ENCODE results near the gene FILIP1L.
"Not testable (repeated sequence)": the region's sequence is repeated elsewhere in the genome, so short reads cannot be mapped to it uniquely, and the experiment has no call there.

The FILIP1L gene

GRCh38 chr3:100096866-100097265, 17.4 kb downstream of the FILIP1L start:
- peak in 1 of 5 donors; percentile 55 for DNase-seq

GRCh38 chr3:100096286-100096685, 18.0 kb downstream of the FILIP1L start:
- DNase-seq: not testable (repeated sequence)

GRCh38 chr3:100093831-100094230, 20.5 kb downstream of the FILIP1L start:
- no peak for DNase-seq

DNA sequence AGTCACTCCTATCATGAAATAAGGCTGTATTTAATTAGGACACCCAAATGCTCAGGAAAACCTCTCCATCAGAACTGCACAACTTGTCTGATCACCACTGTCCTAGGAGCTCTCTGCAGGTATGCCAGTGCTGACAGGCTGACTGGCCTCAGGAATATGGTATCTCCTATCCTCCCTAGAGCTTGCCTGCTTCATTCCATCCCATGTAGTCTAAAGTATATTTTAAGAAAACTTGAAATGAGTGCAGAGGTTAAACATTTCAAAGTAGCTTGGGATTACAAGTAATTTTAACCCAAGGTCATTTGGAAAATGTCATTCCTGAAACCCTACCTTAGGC, 23.7 kb downstream of the FILIP1L start:
- no peak for DNase-seq

DNA sequence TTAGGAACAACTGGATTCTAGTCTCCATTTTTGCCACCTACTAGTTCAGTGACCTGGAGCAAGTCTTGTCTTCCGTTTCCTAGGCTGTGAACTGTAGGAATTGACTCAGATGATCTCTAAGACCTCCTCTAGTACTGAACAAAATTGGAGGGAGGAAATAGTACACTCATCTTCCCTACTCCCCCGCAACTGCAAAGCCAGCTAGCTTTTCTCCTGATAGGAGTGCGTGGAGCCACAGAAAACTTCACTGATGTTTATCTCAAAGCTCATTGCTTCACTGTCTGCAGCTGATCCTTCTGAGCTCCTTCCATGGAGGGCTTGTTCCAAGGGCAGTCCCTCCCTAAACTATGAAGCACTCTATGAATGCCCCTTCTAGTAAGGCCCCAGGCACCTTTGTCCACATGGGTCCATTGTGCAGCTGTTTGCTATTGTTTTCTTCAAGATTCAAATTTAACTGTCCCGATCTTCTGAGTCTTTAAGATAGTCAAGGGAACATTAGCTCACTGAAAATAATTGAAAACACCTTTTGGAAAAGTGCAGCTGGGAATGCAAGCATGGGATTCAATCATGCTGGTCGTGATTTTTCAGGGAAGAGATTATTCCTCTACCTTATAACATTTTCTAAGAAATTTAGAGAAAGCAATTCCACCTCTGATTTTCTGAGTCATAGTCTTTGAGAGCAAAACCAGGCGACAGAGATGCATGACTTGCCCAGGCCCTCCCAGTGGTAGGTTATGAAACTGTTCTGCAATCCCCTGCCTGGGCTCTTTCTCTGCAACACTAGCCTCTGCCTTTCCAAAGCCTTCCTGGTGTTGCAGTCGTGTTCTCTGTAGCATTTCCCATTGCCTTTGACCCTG, 24.3 kb downstream of the FILIP1L start:
- peak in 1 of 5 donors; percentile 51 for DNase-seq

DNA sequence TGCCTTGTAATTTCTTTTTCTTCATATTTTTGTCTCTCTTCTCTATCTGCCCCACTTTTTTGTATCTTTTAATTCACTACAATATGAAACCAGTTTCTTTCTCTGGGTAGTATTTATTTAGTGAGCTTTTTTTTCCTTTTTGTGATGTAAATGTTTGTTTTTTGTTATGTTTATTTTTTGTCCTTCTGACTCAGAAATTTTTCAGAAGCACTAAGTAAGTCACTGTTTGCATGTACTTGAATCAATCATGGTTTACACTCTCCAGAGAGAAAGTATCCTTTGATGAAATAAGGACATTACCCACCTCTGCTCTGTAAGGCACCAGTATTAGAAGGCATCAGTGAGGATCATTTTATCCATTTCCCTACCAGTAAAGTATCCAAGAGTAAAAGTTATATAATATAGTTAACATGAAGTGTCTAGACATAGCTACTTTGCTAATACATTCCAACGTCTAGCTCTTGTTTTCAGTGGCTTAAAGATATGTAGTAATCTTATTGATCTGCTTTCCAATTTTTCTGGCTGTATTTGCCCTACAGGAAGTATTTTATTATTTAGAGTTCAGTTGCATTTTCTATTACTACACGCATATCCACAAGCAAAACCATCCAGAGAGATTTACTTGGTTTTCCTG, 25.4 kb downstream of the FILIP1L start:
- DNase-seq: no peak

DNA sequence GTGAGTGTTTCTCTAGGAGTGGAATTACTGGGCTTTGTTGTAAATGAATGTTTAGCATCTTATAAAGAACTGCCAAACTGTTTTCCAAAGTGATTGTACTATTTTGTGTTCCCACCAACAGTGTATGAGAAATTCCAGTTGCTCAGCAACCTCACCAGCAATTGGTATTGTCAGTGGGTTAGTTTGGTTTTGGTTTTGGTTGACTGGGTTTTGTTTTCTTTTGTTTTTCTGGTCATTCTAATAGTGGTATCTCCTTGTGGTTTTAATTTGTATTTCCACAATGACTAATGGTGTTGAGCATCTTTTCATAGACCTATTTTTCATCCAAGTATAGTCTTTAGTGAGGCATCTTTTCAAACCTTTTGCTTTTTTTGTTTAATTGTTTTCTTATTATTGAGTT, 27.1 kb downstream of the FILIP1L start:
- peak in 1 of 5 donors; percentile 74 for DNase-seq

DNA sequence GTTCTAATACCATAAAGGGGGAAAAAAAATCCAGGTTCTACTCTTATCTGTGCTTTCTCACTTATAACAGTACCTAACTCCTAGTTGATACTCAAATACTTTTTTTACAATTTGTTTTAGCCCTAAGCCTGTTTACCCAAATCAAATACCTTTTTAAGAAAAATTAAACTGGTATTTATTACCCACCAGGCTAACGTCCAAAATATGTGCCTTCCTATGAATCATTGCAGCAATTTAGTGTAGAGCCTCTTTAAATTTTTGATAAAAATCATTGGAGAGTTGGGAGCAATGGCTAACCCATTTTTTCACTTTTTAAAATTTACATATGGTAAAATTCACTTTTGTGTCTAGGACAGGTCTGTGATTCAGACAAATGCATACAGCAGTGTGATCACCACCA, 27.9 kb downstream of the FILIP1L start:
- DNase-seq: no peak

GRCh38 chr3:100084100-100084806, 30.0 kb downstream of the FILIP1L start:
- DNase-seq: no peak

DNA sequence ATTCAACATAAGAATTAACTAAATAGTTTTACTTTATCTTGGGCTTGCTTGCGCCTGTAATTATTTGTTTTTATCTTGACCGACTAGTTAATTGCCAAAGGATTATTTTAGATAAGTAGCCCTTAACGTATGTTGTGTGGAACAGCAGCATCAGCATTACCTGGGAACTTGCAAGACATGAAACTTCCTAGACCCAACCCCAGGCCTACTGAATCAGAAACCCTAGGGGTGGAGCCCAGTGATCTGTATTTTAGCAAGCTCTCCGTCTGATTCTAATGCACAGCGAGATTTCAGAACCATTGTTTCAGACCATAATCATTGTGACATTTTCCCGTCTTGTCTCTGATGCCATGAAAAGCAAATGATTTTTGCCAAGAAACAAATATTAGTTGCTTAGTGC, 31.1 kb downstream of the FILIP1L start:
- no peak for DNase-seq

GRCh38 chr3:100082714-100083113, 31.6 kb downstream of the FILIP1L start:
- no peak for DNase-seq

- no peak for DNase-seq
These were observed 32.2 kb downstream of the FILIP1L start for GRCh38 chr3:100081986-100082692.

- no peak for DNase-seq
These were observed 33.0 kb downstream of the FILIP1L start for GRCh38 chr3:100081311-100081710.

- no peak for DNase-seq
These were observed 33.7 kb downstream of the FILIP1L start for GRCh38 chr3:100080573-100080972.

DNA sequence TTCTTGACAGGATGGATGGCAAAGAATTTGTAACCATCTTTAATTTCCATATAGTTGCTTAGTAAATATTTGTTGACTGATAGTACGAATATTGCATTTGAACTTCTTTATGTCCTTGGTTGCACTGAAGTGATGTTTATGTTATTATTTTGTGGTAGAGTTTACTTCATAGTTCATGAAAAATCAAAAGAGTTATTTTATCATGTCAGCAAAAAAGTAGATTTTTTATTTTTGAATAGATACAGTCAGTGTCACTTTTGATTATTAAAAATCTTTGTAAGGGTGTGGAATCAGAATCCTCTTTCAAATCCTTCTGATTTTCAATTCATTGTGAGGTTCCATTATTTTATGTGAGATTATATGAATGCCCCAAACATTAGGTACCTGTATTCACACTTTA, 35.0 kb downstream of the FILIP1L start:
- DNase-seq: no peak

DNA sequence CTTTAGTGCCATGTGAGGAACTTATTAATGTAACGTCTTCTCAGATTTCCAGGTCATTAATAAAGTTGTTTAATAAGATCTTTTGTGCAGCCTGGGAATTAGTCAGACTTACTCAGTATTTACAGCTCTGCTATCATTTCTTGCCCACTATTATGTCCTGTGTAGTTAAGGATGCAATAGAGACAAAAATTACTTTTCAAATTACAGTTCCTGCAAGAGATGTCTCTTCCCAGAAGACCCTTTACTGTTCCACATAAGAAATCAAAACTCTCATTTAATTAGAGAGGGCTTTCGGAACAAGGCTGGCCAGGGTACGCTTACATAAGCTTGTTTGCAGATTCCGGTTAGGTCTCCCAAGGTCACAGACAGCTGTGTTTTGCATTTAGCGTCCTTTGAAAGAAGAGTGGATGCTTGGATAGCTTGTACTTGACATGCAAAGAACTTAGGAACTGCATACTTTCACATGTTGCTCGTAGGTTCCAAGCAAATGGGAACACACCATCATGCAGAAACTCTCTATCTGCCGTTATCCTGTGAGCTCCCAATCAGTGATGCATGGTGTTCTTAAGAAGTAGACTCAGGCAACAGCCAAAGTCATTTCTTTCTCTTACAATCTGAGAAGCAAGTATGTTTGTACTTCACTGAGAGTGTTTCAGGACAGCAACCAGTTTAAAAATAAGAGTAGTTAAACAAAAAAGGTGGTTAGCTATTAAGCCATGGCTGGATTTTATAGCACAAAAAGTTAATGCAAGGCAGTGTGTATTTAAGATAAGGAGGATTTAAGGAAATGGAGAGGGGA, 37.4 kb downstream of the FILIP1L start:
- no peak for DNase-seq

DNA sequence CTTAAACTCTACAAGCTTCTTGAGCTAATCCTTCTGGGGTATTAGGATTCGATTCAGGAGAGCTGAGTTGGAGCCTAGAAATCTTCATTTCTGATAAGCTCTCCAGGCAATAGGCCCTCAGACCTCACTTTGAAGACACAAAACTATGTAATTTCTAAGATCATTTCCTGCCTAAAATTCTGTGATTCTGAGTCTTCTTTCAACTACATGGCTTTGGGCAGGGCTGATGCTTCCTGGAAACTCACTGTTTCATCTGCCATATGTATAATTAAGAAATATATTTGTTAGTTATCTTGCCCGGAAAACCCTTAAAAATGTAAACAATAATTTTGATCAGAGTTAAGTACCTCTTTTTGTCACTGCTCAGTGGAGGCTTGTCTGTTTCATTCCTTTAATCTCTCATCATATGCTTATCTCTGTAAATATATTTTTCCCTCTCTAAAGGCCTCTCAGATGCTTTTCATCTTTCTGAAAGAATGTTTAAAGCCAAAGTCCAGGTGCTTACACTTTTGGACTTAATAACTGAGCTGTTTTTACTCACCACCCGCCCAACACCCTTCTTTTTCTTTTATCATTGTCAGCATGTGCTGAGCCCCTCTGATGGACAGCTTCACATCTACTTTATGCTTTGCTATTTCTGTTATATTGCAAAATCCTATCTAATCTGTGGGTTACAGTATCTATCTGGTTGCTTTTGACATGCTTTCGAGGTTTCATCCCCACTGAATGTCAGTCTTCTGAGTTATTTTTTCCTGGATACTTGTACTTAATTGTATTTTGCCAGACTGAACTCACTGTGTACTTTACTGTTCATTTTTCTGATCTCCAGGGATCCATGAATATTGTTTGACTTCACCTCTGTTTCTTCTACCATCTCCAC, 38.2 kb downstream of the FILIP1L start:
- peak in 1 of 5 donors; percentile 25 for DNase-seq

GRCh38 chr3:100075196-100075595, 39.1 kb downstream of the FILIP1L start:
- DNase-seq: no peak

- peak in 2 of 5 donors; percentile 1 to 51 for DNase-seq
These were observed 40.5 kb downstream of the FILIP1L start for GRCh38 chr3:100073714-100074307.

DNA sequence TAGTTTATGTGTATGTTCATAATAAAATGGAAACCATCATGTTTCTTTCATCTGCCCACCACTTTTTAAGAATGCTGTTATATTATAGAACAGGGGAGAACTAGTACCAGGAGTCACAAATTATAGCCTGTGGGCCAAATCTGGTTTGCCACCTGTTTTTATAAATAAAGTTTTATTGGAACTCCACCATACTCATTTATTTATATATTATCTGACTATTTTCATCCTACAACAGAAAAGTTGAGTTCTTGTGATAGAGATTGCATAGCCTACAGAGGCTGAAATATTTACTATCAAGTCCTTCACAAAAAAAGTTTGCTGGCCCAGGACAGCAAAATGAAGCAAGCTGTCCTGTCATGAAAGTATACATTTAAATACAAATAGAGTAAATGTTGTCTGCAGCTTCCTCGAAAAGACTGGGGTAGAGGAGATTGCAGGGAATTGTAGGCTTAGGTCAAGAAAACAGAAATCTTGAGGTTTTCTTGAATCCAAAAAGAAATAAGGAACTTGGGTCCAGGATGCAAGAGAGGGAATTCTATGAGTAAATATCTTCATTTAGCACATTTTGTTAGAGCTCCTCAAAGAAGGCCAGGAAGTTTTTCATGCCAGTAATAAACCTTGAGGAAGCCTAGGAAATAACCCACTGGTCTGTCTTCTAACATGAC, 41.1 kb downstream of the FILIP1L start:
- no peak for DNase-seq
